Cardiac septum (tissue), 1 donor: ENCODE data around the gene PLD6. TPM values are rescaled to one million over a fixed set of nuclear protein-coding genes. Genes with fewer than 3 reads are reported as not detected.
"Not testable (repeated sequence)": the region's sequence is repeated elsewhere in the genome, so short reads cannot be mapped to it uniquely, and the experiment has no call there.

Experiments used
- DNase-seq: peaks from one replicate; pipeline ENCODE4 v3.0.0-alpha.2; 2020; ENCODE audit warnings: low spot score
- intact Hi-C: fragments of 100-400 bp; cut with DNase I; formaldehyde crosslinking; loops from one replicate; pipeline ENCODE4 v1.14.0; 2022
- total RNA-seq: library from RNA; stranded (reverse); fragmentation: NEBNext Ultra II Directional; extraction: Animal tissue kit (Norgen Biotek cat#: 25700); gene quantifications from one replicate; pipeline ENCODE4 v1.2.1, GENCODE V29; 2021
- donor health status: DM: no; HTN: no; CAD: no.

Gene PLD6
- total RNA-seq, 1 donor from 2014 or later, result 1.4 TPM

GRCh38 chr17:17165666-17166308, 40.3 kb downstream of the PLD6 start:
- DNase-seq, result no peak
- intact Hi-C loops, result no loop called here

DNA sequence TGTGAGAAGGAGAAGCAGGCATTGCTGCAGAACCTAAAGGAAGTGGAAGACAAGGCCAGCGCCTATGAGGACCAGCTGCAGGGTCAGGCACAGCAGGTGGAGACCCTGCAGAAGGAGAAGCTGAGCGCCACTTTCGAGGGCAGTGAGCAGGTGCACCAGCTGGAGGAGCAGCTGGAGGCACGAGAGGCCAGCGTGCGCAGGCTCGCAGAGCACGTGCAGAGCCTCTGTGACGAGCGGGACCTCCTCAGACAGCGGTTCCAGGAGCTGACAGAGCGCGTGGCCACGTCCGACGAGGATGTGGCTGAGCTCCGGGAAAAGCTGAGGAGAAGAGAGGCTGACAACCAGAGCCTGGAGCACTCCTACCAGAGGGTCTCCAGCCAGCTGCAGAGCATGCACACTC, 41.5 kb downstream of the PLD6 start:
- intact Hi-C loops, result no loop called here
- DNase-seq, result no peak

GRCh38 chr17:17164156-17164555, 42.0 kb downstream of the PLD6 start:
- intact Hi-C loops, result no loop called here
- no peak for DNase-seq

DNA sequence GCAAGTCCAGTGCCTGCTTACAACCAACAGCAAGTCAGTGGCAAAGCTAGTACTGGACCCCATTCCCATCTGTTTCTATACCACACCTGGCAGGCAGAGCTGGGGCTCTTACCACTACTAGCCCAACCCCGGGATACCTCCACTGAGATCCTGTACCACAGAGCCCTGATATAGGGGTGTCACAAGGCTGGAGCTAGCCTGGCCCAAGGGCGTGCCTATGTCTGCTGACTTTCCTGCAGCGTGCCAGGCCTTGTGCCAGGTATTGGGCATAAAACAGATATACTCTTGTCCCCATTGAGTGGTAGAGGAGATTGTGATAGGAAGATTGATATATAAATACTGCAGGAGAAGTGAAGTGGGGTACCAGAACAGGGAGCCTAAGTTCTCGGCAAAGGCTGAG, 44.4 kb downstream of the PLD6 start:
- no peak for DNase-seq
- intact Hi-C loops, result no loop called here

- no peak for DNase-seq
- intact Hi-C loops, result no loop called here
Measured at GRCh38 chr17:17161121-17161520, 45.0 kb downstream of the PLD6 start.

DNA sequence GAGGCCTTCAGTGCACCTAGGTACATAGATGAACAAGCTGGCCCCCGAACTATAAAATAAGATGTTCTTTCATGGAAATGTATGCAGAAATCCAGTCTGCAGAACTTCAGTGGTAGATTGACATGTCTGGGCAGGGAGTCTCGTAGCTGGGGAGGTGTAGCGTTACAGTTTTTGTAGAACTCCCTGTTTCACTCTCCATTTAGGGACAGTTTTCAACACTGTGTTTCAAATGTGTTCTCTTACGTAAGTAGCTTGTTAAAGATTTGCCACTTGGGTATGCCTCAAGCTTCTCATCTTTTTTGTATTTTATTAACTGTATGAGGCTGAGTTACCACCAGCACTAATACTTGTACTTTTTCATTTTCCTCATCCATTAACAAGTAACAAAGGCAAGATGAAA, 46.6 kb downstream of the PLD6 start:
- DNase-seq, result no peak
- intact Hi-C loops, result no loop called here

- intact Hi-C loops, DNase-seq: not testable (repeated sequence)
Measured at GRCh38 chr17:17158506-17158905, 47.6 kb downstream of the PLD6 start.

DNA sequence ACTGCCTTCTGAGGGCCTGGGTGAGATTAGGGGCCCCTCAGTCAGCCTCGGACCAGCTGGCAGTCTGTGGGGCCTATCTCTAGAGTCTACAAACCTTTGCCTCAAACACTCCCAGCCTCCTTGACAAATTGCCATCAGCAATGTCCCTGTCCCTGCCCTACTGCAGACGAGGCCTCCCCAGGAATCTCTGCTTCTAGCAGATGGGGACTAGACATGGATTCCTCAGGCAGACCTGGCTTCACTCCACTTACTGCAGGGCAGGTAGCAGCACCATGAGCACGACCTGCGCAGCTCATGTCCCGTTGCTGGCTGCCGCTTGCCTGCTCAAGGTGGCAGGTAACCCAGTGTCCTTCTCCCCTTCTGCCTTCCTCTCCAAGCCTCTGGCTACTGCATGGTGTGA, 49.1 kb downstream of the PLD6 start:
- DNase-seq, result no peak
- intact Hi-C loops, result no loop called here

DNA sequence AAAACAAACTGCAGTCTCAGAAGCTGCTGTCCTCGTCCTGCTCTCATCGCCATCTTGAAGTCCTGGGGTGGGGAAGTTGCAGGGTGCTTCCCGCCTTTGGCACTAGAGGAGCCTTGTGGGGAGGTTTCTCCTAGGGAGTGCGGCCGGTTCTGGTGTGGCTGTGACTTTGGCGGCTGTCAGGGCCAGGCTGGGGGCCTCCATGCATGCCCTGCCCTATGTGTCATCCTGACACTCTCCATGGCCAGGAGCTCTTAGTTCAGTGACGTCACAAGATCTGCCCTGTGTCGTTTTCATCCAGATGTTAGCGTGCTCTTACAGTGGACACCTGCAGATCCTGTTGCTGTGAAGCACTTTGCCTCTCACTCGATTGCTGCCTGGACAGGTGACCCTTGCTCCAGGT, 49.6 kb downstream of the PLD6 start:
- intact Hi-C loops, result no loop called here
- DNase-seq, result no peak

- intact Hi-C loops, result no loop called here
- no peak for DNase-seq
Measured at GRCh38 chr17:17156107-17156506, 50.0 kb downstream of the PLD6 start.

- no peak for DNase-seq
- intact Hi-C loops, result no loop called here
Measured at GRCh38 chr17:17155568-17155967, 50.6 kb downstream of the PLD6 start.

- intact Hi-C loops, result loop anchor here (5.0 kb wide), 2 partner anchors 37 to 82 kb away; partner anchors contain the start of gene FLCN
- no peak for DNase-seq
Measured at GRCh38 chr17:17154981-17155380, 51.2 kb downstream of the PLD6 start.

DNA sequence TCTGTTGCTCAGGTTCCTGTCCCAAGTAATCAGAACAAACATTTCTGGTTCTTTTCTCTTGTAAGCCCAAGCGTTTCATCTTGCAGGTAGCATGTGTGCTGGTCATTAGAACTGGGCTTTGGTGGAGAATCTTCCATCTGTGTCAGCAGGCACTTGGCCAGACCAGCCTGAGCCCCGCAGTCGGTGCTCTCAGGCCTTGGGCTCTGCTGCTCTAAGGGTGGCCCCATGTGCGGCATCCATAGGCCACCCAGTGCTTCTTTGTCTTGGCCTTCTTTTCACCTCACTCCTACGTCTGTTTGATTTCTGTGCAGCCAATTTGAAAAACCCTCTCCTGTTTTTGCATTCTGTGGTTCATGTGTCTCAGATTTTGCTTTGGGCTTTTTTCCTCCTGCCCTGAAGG, 51.6 kb downstream of the PLD6 start:
- DNase-seq, result no peak
- intact Hi-C loops, result loop anchor here (5.0 kb wide), 2 partner anchors 38 to 83 kb away; partner anchors contain the start of gene FLCN

- DNase-seq, result no peak
- intact Hi-C loops, result loop anchor here (5.0 kb wide), 2 partner anchors 39 to 84 kb away; partner anchors contain the start of gene FLCN
Measured at GRCh38 chr17:17153709-17154108, 52.4 kb downstream of the PLD6 start.

GRCh38 chr17:17153071-17153470, 53.1 kb downstream of the PLD6 start:
- DNase-seq, result no peak

DNA sequence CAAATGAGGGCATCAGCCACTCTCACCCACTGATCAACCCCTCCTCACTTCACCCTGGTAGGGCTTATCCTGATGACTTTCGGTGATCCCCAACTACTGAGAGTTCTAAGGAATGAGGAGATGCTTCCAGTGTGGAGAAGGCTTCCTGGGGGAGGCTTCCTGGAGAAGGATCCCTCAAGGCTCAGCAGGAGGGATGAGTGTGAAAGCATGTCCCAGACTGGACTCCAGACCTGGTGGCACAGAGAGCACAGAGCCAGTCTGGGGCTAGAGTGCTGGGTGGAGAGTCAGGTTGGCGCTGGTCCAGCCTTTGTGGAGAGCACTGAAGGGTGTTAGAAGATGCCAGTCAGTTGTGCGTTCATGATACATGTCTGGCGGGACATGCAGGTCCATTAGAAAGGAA, 53.7 kb downstream of the PLD6 start:
- peak; percentile 82 for DNase-seq
- intact Hi-C loops, result loop anchor here (5.0 kb wide), 2 partner anchors 40 to 85 kb away; partner anchors contain the start of gene FLCN

More at GRCh38 chr17:17153071-17153470, 53.1 kb downstream of the PLD6 start:
- intact Hi-C loops, result loop anchor here (5.0 kb wide), 2 partner anchors 39 to 84 kb away; partner anchors contain the start of gene FLCN

DNA sequence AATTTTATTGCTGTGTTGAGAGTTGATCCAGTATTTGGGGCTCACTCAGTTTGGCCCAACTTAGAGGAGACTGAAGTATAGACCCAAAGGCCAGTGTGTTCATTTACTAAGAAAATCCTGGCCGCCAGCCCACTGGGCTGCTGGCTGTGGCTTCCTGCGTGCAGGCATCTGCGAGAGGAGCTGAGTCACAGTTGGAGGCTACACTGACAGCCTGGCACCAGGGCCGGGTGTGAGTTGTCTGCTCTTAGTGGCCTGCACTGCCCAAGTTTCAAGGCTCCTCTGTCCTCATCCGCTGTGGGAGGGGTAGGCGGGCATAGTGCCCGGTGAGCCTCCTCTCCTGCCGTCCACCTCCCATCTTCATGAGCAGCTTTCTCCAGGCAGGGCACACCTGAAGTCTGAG, 54.2 kb downstream of the PLD6 start:
- peak; percentile 92 for DNase-seq
- intact Hi-C loops, result loop anchor here (5.0 kb wide), 2 partner anchors 40 to 85 kb away; partner anchors contain the start of gene FLCN

- intact Hi-C loops, result loop anchor here (5.0 kb wide), 2 partner anchors 41 to 86 kb away; partner anchors contain the start of gene FLCN
- no peak for DNase-seq
Measured at GRCh38 chr17:17151541-17151940, 54.6 kb downstream of the PLD6 start.

- DNase-seq, result no peak
- intact Hi-C loops, result loop anchor here (5.0 kb wide), 2 partner anchors 41 to 86 kb away; partner anchors contain the start of gene FLCN
Measured at GRCh38 chr17:17151055-17151454, 55.1 kb downstream of the PLD6 start.
